Fibroblast of skin of right quadriceps (primary cell): Measurements from ENCODE around the gene EPN2.
"Not testable (repeated sequence)": the region's sequence is repeated elsewhere in the genome, so short reads cannot be mapped to it uniquely, and the experiment has no call there.

Experiments
- DNase-seq: peaks from one replicate; pipeline ENCODE4 v3.0.0-alpha.2; 2013

Gene EPN2

DNA sequence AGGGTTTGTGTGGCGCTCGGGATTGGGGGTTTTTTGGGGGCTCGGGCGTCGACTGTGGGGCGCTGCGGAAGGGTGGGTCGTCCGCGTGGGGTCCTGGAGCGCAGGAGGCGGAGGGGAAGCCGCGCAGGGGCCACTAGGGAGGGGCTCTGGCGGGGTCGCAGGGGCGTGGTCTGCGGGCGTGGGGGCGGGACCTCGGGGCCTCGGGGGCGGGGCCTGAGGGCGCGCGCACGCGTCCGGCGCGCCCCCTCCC lies at the start of gene EPN2:
Gene EPN2 (plus strand): TSS at position 228 of the 250 bp plus-strand sequence. CDS start 45,754 bp downstream, outside the sequence.
- DNase-seq, result peak; percentile 50

DNA sequence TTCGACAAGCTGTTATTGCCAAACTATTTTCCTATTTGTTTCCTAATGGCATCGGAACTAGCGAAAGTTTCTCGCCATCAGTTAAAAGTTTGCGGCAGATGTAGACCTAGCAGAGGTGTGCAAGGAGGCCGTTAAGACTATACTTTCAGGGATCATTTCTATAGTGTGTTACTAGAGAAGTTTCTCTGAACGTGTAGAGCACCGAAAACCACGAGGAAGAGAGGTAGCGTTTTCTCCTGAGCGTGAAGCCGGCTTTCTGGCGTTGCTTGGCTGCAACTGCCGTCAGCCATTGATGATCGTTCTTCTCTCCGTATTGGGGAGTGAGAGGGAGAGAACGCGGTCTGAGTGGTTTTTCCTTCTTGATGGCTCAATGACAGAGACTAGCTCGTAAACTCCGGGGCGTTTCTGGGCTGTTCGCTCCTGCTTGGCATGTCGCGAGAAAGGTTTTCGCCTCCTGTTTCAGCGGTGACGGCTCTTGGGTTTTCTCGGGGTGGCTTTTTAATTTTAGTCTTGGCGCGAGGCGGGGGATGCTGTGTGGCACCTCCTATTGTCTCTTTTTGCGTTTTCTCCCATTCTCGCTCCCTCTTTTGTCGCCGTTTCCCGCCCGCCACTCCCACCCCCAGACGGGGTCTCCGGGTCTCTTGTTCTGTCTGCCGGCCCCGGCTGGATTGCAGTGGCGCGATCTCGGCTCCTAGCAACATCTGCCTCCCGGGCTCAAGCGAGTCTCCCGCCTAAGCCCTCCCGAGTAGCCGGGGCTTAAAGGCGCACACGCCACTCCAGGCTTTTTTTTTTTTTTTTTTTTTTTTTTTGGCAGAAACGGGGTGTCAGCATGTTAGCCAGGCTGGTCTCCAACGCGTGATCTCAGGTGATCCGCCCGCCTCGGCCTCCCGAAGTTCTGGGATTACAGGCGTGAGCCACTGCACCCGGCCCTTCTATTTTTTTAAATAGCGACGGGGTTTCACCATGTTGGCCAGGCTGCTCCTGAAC lies 49.0 kb upstream of the EPN2 start:
- DNase-seq, result not testable (repeated sequence)

DNA sequence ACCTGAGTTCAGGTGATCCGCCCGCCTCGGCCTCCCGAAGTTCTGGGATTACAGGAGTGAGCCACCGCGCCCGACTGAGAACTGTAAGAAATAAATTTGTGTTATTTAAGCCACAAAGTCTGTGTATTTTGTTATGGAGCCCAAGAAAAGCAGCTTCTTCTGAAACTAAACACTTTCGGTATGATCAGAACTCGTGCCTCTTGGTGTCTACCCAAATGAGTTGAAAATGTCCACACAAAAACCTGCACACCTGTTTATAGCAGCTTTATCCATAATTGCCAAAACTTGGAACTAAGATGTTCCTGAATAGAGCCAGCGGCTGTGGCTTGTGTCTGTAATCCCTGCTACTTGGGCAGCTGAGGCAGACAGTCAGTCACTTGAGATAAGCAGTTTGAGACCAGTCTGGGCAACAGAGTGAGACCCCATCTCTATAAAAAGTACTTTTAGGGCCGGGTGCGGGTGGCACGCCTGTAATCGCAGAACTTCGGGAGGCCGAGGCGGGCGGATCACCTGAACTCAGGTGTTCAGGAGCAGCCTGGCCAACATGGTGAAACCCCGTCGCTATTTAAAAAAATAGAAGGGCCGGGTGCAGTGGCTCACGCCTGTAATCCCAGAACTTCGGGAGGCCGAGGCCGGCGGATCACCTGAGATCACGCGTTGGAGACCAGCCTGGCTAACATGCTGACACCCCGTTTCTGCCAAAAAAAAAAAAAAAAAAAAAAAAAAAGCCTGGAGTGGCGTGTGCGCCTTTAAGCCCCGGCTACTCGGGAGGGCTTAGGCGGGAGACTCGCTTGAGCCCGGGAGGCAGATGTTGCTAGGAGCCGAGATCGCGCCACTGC lies 48.1 kb upstream of the EPN2 start:
- DNase-seq, result not testable (repeated sequence)

DNA sequence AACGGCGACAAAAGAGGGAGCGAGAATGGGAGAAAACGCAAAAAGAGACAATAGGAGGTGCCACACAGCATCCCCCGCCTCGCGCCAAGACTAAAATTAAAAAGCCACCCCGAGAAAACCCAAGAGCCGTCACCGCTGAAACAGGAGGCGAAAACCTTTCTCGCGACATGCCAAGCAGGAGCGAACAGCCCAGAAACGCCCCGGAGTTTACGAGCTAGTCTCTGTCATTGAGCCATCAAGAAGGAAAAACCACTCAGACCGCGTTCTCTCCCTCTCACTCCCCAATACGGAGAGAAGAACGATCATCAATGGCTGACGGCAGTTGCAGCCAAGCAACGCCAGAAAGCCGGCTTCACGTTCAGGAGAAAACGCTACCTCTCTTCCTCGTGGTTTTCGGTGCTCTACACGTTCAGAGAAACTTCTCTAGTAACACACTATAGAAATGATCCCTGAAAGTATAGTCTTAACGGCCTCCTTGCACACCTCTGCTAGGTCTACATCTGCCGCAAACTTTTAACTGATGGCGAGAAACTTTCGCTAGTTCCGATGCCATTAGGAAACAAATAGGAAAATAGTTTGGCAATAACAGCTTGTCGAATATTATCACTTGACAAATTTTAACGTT lies 47.3 kb upstream of the EPN2 start:
- not testable (repeated sequence) for DNase-seq

DNA sequence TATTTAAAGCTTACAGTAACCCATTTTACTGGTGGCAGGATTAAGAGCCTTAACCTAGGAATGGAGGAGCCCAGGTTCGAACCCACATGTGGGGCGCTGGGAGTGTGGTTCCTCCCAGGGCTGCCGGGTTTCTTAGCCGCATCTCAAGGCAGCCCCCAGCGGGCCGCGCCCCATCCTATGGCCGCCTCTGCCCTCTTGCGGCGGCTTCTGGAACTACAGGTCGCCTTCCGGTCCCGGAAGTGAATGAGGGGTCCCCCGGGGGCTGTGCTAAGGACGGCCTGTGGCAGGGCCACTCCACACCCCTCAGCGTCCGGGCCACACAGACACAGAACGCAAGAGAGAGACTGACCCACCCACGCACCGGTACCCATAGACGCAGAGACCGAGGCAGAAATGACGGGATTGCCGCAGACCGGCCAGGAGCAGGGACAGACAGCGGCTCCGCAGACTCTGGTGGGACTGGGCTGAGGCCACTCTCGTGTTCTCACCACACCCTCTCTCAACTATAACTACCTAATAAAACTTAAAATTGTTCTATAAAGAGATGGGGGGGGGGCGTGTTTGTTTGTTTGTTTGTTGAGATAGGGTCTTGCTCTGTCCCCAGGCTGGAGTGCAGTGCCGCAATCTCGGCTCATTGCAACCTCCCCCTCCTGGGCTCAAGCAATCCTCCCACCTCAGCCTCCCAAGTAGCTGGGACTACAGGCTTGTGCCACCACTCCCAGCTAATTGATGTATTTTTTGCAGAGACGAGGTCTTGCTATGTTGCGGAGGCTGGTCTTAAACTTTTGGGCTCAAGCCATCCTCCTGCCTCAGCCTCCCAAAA lies 40.6 kb upstream of the EPN2 start:
- not testable (repeated sequence) for DNase-seq

DNA sequence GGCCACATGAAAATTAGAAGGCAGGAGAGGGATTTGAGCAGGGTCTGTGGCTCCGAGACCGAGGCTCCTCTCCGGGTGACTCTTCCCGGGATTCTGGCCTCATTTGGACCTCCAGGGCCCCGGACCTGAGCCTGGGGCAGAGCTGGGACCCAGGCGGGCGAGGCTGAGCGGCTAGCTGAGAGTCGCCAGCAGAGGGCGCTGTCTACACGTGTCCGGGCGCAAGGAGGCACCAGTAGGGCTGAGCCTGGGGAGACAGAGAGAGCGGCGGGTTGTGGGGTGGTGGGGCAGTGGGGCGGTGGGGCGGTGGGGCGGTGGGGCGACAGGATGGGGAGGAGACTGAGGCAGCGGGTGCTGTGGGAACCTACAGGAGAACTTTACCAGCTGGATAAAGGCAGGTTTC lies 34.7 kb upstream of the EPN2 start:
- DNase-seq, result not testable (repeated sequence)

DNA sequence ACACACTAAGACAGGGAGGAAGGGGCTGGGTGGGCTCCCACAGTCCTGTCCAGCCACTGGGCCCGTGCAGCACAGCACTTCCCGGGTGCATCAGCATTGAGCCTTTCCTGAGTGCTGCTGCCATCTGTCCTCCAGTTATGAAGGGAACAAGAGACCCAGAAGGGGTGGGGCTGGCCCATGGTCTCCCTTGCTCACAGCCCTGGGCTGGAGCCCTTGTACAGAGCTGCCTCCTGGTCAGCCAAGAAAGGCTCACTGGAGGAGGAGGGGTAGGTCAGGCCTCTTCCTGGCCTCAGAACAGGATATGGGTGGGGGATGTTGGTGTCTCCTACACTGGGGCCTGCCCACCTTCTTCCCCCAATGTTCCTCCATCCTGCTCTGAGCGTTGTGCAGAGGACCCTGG lies 33.7 kb upstream of the EPN2 start:
- DNase-seq, result not testable (repeated sequence)

DNA sequence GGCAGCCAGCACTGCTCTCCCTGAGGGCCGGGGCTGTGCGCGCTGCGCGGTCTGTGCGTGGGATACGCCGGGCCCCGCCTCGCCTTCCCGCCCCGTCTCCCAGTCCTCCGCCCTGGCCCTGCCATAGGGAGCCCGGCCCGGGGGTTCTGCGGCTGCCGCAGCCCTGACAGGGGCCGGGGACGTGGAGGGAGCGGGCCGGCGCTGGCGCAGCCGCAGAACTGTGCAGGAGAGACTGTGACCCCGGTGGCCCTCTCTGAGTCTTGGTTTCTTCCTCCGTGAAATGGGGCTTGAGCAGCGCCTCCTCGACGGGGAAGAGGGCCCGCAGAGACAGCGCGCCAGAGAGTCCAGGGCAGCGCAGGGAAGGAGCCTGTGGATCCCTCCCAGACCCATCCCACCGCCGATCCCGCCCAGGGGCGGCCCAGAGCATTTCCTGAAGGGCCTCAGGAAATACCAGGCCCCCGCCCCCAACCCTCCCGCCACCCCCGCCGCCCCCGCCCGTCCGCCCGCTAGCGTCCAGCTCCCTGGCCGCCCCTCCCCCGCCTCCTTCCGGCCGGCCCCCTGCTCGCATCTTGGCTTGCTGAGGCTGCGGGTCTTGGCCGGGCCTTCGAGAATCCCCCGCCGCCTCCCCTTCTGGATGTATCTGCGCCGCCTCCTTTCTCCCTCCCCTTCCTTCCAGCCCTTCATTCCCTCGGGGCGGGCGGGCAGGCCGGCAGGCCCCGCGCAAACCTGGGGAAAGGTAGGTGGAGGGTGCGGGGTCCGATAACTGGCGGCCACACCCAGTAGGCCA lies 21.9 kb upstream of the EPN2 start:
- not testable (repeated sequence) for DNase-seq

DNA sequence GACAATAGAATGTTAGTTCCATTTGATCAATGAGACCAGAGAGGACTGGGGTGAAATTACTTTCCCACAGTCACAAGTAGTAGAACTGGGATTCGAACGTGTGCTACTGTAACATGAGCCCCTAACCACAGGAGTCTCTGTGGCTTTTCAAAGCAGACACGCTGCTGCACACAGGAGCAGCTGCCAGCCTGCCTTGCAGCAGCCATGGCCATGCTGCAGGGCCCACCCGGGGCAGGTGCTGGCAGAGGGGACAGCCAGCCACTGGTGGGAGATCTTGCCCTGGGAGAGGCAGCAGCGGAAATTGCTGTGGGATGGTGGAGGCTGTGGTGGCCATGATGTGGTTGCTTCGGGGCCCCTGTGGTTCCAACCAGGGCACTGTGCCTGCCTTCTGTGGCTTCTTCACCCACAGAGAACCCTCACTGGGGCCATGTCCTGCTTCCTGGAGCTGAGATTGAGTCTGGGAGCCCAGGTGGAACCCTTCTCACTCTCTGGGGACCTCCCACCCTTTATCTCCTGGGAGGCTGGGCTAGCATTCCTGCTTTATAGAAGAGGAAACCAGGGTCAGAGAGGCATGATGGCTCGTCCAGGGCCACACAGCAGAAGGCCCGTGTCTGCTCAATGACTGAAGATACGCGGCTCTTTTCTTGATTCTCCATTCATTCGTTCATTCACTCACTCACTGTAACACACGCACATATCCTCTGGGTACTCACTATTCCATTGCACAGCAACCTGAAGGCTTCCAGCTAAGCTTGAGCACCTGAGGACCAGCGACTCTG lies 20.8 kb upstream of the EPN2 start:
- DNase-seq, result not testable (repeated sequence)

DNA sequence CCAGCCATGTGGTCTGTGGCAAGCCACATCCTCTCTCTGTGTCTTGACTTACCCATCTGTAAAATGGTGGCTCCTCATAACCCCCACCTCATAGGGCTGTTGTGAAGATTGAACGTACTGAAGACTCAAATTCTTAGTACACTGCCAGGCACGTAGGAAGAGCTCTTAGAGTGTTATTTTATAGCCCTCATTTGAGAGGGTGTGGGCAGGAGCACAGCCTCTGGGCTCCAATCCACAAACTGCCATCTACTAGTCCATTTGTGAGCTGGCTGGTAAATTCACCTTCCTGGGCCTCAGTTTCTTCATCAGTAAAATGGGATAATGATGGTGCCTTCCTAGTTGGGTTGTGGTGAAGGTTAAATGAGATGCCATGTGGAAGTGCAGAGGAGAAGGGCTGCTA lies 18.3 kb upstream of the EPN2 start:
- DNase-seq, result not testable (repeated sequence)

DNA sequence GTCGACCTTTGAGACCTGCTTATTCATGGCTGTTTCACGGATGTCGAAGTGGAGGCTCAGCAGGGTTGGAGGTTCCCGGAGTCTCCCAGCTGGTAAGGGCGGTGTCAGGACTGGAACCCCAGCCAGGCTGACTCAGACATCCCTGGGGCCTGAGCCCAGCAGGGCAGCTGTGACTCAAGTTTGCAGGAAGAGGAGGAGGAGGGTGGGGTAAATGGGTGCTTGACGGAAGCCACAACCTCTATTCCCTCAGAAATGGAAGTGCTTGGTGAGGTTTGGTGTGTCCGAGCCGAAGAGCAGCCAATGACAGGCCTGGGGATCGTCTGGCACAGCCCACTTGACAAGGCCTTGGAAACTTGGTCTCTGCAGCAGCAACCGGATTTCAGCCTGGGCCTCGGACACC lies 17.8 kb upstream of the EPN2 start:
- not testable (repeated sequence) for DNase-seq

DNA sequence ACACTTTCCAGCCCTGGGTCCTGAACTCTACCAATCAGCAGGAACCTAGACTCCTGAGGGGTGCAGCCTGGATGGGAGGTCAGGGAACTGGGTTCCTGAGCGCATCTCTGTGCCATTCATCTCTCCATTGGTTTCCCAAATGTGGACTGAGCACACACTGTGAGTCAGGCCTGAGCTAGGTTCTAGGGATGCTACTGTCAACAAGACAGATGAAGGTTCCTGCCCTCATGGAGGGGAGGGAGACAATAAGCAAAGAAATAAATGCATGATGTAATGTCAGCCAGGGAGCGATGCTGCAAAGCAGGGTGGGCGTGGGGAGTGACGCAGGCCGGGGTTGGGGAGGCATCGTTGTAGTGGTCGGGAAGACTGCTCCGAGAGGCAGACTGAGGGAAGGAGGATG lies 17.0 kb upstream of the EPN2 start:
- not testable (repeated sequence) for DNase-seq

DNA sequence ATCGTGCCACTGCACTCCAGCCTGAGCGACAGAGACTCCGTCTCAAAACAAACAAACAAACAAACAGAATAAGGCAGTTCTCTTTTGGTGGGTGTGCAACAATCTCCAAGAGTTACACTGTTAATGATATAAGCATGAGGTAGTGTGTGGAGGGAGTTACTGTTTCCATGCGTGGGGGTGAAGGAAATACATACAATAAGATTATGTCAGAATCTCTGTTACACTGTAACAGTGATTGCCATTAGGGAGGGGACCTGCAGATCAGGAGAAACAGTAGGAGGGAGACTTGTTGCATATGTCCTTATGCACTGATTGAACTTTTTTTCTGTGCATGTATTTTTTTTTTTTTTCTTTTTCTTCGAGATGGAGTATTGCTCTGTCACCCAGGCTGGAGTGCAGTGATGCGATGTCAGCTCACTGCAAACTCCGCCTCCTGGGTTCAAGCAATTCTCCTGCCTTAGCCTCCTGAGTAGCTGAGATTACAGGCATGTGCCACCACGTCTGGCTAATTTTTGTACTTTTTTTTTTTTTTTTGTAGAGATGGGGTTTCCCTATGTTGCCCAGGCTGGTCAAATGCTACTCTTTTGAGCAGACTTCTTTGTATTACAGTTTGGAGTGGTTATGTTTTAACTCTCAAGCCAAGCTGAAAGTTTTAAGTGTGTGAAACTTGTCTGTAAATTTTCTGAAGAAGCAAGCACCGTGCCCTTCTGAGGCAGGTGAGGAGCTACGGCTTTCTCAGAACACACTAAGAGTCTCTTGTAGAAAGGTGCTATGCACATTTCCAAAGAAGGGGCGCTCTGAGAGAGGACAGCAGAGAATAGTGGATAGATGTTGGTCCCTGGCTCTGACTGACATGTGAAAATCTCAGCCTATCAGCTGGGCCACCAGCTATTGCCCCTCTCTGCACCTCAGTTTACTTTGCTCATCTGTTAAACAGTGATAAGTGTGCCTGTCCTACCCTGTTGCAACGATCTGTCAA lies 10.3 kb upstream of the EPN2 start:
- not testable (repeated sequence) for DNase-seq

DNA sequence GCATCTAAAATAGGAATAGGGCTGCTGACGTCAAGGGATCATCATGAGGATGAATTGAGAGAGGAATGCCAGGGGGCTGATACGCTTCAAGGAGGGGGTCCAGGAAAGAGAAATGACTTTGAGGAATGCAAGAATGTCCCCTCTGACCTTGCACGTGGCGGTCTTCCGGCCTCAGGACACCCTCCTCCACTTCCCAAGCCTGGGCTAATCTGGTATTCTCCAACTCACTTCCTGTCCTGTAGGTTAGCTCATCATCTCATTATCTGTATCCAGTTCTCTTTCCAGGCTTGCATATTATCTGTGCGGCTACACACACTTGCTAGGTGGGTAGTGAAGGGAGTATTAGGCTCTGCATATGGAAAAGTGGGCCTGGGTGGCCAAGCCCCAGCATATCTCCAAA lies 2.5 kb upstream of the EPN2 start:
- DNase-seq, result not testable (repeated sequence)

DNA sequence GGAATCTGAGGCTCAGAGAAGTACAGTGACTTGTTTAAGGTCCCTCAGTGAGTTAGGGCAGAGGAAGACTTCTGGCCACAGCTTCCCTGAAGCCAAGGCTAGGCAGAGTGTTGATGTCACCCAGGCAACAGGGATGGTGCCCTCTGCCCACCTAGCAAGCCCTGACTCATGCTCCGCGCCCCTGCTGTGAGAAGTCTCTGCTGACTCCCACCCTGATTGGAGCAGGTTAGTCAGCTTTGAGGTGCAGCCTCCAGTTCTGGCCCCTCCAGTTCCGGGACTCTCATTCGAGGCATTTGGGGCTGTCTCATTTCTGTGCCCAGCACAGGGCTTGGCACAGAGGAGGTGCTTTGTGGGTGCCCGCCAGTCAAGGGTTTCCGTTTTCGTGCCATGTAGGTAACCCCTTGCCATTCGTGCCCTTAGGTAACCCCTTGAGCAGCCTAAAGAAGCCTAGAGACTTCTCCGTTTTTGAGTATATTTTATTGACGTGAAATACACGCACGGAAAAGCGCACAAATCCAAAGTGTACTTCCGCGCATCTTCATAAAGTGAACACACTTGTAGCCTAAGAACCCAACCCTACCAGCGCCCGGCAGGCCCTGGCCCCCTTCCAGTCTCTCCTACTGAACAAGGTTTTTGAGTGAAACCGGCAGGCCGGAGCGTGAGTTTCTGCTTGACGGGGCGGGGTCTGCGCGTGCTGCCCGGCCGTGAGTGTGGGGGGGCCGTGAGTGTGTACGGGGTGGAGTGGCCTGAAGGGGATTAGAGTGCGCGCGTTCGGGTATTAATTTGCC lies 621 bp upstream of the EPN2 start:
- not testable (repeated sequence) for DNase-seq

DNA sequence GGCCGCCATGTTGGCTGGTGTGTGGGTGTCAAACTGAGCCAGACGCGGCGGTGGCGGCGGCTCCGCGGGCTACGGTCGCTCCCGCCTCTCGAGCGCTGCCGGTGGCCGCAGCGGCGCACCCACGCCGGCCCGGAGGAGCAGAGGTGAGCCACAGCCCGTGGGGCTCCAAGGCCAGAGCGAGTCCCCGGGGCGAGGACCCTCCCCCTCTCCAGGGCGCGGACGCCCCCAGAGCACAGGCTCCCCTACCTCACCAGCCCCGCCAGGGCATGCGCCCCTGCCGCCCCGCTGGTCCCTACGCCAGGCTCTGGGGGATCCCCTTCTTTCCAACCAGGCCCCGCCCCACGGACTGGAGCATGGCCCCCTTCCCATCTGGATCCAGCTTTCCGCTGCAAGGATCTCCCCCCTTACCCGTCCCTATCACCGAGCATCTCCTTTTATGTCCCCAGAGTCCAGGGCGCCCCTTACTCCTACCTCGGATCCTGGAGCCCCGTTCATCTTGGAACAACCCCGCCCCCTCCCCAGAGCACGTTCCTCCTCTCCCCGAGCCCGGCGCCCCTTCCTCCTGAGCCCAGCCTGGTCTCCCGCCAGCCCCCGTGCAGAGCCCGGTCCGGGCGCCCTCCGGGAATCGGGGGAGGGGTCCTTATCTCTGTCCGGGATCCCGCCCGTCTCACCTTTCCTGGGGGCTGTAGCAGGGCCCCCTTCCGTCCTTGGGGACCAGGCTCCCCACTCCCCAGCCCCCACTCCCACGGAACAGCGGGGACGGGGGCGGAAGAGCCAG lies 412 bp downstream of the EPN2 start:
- no peak for DNase-seq

DNA sequence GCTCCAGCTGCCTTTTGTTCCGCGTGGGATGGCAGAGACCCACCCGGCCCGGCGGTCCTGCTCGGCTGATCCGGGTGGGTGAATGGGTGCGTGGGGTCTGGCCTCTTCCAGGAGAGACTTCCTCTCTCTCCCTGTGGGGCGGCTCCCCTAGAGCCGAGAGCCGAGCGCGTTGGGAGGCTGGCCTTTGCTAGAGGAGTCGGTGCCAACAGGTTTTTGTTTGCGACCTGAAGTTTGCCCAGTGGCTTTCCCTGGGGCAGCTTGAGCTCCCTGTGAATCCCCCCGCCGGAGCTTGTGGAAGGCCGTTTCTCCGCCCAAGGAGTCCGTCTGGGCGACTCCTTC lies 970 bp downstream of the EPN2 start:
- no peak for DNase-seq

DNA sequence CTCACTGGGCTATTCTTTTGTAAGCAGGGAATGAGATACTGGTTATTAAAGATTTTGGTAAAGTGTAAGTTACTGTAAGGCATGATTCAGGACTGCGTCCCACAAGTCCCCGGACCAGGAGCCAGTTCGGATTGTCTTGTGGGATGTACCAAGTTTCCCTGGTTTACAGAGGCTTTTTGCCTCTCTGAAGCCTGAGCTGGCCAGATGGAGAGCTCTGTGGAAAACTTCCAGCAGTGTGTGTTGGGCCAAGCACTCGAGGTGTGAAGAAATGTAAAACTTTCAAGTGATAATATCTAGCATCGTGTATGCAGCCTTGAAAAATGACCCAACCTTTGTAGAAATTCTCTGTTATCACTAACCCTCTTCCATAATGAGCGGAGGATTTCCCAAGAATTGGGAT lies 2.4 kb downstream of the EPN2 start:
- no peak for DNase-seq
